CD4-positive, alpha-beta T cell treated with Interleukin-21 for 1 hour (primary cell): Measurements from ENCODE around the gene KCNMB2.
"Not testable (repeated sequence)": the region's sequence is repeated elsewhere in the genome, so short reads cannot be mapped to it uniquely, and the experiment has no call there.

Experiments
- DNase-seq: peaks from one replicate; pipeline ENCODE4 v3.0.0-alpha.2; 2020

KCNMB2 gene

DNA sequence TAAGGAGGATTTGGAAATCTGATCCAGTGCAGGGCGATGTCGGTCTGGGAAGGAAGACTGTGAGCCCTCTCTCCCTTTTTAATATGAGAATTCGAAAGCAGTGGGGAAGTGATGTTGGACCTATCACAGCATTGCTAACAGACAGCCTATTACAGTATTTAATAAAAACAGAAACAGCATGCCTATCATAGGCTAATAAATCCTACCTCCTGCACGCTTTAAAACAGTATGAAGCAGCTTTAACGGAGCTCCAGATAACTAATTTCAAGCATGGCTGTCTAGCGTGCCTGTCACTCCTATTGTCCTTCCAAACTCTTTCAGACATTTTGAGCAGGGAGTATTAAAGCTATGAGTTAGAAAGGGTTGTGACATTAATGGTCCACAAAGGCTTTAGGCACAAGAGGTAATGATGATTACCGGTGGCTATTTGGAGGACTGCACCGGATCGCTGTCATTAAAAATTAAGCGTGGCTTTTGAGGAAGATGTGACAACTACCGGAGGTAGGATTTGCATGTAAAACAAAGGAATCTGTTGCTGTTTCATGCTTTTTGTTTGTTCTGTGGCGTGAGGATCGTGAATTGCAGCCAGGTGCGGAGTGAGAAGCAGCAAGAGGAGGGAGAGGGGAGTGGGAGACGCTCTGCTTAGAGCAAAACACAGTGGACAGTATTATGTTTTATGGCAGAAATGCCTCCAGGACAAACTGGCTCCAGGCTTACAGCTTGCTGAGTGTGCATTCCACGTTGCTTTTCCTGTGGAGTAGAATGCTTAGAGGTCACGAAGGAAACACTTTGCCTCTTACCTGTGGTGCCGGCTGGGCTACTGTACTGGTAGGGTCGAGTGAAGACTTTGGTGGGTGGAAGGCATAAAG lies at the start of gene KCNMB2:
Gene KCNMB2 (plus strand): TSS at position 226 of the 869 bp plus-strand sequence.
- DNase-seq, result no peak

GRCh38 chr3:178486903-178487302 lies 49.3 kb upstream of the KCNMB2 start:
- DNase-seq, result no peak

DNA sequence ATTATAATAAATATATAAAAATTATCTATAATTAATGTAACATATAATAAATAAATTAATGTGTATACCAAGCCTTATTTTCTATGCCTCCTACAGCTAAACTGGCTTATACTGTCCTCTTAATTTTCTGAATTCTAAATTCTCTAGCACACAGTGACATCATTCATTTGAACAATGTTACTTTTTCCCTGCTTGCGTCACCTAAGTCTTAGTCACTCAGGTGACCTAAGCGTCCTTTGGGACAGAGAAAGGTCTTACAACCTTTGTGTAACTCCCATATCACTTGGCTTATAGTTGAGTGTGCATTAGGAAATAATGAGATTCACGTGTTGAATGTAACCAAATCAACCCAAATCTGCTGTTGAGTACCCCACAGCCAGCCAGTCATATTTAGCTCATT lies 48.5 kb upstream of the KCNMB2 start:
- no peak for DNase-seq

DNA sequence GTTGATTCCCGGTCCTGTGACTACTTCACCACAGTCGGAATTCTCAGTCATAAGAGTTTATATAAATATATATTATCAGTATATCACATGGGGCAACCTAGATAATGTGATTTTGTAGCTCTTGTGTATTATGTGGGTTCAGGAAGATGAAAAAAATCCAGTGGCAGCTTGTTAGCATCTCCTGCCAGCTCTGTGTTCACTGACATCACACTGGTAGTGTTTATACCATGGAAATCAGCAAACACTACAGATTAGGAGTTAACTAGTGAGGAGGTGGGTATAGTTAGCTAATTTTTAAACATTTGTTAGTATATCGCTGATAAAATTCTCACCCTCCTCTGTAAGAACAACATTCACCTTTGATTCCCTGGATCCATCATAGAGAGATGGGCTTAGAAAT lies 44.5 kb upstream of the KCNMB2 start:
- no peak for DNase-seq

DNA sequence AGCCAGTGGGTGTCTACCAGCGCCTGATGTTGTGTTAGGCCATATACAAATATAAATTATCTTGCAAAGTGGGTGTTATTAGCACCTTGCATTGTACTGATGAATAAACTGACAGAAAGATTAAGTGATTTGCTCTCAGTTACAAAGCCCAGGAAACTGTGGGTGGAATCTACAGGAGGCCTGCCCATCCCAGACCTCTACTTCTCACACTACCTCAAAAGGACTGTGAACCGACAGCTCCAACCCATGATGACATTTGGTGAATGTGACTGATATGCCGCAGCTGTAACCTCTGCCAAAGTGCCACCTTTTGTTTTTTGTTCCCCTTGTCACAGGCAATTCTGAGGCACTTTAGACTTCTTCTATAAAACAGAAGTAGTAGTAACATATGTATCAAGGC lies 43.7 kb upstream of the KCNMB2 start:
- DNase-seq, result no peak

GRCh38 chr3:178494386-178494785 lies 41.9 kb upstream of the KCNMB2 start:
- no peak for DNase-seq

- no peak for DNase-seq
Measured at GRCh38 chr3:178496911-178497310, 39.3 kb upstream of the KCNMB2 start.

GRCh38 chr3:178498871-178499270 lies 37.4 kb upstream of the KCNMB2 start:
- DNase-seq, result no peak

- DNase-seq, result no peak
Measured at GRCh38 chr3:178500631-178501030, 35.6 kb upstream of the KCNMB2 start.

DNA sequence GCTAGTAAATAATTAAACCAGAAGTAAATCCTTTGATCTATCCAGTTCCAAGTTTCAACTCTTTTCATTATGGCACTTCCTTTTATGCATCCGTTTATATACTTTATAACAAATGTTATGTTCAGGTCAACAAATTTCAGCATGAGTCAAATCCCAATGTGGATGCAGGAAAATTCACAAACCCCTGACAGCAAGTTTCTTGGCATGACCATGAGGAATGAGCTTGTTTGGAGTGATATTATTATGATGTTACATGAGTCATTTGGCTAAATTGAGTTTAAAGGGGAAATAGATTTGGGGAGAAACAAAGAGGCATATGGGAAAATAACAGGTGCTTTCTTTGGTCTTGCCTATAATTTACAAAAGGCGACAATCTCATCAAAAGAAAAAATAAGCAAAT lies 32.1 kb upstream of the KCNMB2 start:
- DNase-seq, result no peak

GRCh38 chr3:178505832-178506231 lies 30.4 kb upstream of the KCNMB2 start:
- no peak for DNase-seq

GRCh38 chr3:178507507-178508442 lies 28.5 kb upstream of the KCNMB2 start:
- no peak for DNase-seq

DNA sequence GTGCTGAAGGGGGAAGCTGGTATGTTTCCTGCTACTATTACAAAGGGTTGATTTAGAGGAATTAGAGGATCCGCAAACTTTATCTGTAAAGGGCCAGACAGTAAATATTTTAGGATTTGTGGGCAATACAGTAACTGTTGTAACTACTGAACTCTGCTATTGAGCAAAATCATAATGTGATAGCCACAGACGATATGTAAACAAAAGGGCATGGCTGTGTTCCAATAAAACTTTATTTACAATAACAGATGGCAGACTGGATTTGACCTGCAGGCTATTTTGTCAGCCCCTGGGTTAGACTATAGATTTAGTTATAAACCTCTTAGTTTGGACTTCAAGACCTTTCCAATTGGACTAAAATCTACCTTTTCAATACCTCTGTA lies 27.8 kb upstream of the KCNMB2 start:
- no peak for DNase-seq

GRCh38 chr3:178510496-178510895 lies 25.7 kb upstream of the KCNMB2 start:
- DNase-seq, result no peak

DNA sequence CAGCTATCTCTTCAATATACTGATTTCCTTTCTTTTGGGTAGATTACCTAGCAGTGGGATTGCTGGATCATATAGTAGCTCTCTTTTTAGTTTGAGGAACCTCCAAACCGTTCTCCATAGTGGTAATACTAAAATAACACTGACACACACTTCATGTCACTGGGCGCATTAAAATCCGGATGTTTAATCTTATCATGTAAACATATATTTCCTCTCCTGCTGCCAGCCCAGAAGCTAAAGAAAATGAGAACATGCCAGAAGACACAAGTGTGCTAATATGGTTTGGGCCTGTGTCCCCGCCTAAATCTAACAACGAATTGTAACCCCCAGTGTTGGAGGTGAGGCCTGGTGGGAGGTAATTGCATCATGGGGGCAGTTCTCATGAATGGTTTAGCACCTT lies 23.6 kb upstream of the KCNMB2 start:
- DNase-seq, result no peak

DNA sequence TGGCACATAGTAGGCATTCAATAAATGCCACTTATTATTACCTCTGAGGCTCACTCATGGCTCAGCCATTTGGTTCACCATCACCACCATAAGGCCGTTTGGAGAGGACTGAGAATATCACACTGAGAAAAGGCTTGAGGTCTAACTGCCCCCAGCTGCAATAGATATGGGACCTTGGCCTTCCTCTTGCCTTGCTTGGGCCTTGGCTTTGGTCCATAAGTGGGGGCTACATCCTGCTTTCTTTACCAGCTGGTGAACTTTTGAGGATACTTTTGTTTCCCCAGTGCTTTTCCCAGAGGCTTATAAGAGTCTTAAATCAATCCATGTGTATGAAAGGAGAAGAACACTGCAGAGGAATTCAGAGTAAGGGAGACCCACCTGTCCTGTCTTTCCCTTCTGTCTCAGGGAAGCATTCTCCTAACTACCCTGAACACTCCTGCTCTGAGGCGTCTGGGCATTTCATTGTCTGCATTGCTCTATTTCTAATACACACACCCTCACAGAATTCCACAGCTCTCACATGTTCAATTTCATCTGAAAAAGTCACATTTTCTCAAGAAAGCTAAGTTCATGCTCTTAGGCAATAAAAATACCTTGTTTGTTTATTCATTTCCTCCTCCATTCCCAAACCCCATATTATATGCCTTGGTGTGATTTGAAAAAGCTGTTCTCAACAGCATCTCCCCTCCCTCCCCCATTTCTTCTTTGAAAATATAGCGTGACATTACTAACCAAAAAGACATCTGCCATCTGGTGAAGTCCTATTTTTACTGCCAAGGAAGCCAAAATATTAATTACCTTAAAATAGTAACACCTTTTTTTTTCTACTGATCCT lies 22.5 kb upstream of the KCNMB2 start:
- no peak for DNase-seq

DNA sequence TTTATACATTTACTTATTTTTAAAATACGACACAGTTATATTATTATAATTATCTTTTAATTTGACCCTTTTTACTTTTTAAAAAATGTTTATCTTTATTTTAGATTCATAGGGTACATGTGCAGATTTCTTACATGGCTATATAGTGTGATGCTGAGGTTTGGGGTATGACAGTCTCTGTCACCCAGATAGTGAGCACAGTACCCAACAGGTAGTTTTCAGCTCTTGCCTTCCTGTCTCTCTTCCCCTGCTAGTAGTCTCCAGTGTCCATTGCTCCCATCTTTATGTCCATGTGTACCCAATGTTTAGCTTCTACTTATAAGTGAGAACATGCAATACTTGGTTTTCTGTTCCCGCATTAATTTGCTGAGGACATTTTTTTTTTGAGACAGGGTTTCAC lies 21.8 kb upstream of the KCNMB2 start:
- no peak for DNase-seq

GRCh38 chr3:178515076-178515744 lies 21.0 kb upstream of the KCNMB2 start:
- not testable (repeated sequence) for DNase-seq

DNA sequence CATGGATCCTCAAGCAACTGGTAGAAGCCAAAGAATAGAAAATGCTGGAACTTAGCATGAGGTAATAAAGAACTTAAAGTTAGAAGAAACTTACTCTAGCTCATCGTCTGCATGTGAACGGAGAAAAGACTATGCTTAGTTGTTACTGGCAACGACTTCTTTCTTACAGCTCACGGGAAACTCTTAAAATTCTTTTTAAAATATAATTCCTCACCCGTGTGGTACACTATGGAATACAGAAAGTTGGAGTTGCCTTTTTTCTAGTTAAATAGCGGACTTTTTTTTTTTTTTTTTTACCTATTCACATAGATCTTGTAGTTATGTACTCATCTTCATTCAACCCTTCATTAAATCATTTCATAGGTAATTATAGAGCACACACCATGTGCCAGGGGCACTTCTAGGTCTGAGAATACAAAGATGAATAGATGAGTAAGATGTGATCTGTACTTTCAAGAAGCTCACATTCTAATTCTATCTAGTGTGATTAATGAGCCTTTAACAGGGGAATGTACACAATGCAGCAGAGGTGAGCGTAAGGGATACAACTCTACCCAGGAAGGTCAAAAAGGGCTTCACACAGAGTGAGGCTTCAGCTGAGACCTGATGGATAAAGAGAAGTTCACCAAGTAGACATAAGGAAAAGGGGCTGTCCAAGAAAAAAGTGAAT lies 18.4 kb upstream of the KCNMB2 start:
- no peak for DNase-seq

- no peak for DNase-seq
Measured at GRCh38 chr3:178518660-178519396, 17.4 kb upstream of the KCNMB2 start.

GRCh38 chr3:178519701-178520100 lies 16.5 kb upstream of the KCNMB2 start:
- no peak for DNase-seq
